Stimulated activated CD4-positive, alpha-beta T cell treated with anti-CD3 and anti-CD28 coated beads, Interleukin-2, amount 100 ng/mL, for 24 hours (primary cell): ENCODE results near the gene FGF6.
"Not testable (repeated sequence)": the region's sequence is repeated elsewhere in the genome, so short reads cannot be mapped to it uniquely, and the experiment has no call there.

Source experiments
- DNase-seq, 2 donors: peaks; one replicate each; pipeline ENCODE4 v3.0.0-alpha.2; 2020

Gene FGF6, protein sequence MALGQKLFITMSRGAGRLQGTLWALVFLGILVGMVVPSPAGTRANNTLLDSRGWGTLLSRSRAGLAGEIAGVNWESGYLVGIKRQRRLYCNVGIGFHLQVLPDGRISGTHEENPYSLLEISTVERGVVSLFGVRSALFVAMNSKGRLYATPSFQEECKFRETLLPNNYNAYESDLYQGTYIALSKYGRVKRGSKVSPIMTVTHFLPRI

GRCh38 chr12:4445156-4446101, at the start of gene FGF6:
Gene FGF6, minus strand, starts transcription at chr12:4445815. Its CDS starts 245 bp downstream, at chr12:4445570.
- DNase-seq = no peak

DNA sequence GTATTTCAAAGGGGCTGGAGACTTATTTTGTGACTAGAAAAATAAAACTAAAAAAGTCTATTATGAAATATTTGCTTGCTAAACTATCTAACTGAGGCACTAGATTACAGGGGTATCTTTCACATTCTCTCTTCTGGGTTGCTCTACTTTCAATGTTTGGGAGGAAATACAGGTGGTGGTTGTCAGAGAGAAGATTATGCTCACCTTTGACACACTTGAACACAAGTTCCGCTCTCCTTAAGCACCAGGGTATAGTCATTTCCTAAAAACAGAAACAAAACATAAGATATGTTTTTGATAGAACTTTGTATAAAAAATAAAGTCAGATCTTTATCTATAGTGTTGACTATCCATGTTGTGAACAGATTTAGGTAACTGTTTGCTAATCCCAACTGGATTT, 45.4 kb upstream of the FGF6 start:
- DNase-seq = no peak

- DNase-seq = no peak
Measured at GRCh38 chr12:4489556-4489955, 43.9 kb upstream of the FGF6 start.

DNA sequence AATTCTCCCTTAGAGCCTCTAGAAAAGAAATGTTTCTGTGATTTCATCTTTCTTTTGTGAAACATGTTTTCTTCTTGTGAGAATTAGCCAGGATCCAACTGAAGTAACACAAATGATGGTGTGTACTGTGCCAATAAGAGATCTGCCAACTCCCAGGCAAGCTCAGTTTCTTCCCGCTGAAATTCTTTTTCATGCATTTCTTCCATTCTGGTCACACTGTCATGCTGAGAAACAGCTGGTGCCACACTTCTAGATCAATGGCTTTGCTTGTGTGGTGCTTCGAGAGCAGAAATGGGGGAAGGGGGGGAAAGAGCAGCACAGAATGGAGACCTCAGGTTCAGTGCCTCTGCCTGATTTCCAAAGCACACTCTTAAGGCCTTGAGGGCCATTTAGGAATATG, 41.4 kb upstream of the FGF6 start:
- no peak for DNase-seq

GRCh38 chr12:4486049-4486699, 40.6 kb upstream of the FGF6 start:
- no peak for DNase-seq

DNA sequence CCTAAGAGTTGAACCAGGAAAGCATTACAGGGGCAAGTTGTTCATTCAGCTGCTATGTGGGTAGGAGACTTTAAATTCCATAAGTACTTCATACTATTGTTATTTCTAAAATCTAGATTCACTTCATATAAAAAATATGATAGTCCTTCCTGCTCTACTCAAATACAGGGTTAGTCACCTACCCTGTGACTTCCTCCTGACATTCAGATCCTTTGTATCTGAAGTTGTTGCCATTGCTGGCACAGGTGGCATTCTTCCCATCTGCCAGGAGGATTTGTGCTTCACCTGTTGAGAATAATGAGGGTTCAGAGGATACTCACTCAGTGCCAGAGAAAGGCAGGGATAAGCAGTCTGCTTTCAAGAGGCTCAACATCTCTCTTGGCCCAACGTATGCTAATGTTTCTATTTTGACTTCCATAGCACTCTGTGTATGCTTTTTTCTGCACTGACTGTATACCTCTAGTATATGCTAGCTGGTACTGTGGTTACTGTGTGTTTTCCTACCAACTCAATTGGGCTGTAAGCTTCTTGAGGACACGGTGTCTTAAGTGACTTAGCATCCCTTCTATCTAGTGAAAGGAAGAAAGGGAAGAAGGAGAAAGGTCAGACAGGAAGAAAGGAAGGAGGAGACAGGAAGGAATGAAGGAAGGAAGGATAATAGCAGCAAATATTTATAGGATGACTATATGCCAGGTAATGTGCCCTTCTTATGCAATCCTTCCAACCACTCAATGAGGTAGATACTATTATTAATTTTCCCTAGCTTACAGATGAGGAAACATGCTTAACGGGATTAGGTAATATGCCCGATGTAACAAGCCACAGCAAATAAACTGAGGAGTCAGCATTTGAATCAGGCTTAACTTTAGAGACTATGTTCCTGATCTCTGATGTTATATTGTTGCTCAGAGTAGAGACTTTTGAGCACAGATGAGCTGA, 38.5 kb upstream of the FGF6 start:
- no peak for DNase-seq

DNA sequence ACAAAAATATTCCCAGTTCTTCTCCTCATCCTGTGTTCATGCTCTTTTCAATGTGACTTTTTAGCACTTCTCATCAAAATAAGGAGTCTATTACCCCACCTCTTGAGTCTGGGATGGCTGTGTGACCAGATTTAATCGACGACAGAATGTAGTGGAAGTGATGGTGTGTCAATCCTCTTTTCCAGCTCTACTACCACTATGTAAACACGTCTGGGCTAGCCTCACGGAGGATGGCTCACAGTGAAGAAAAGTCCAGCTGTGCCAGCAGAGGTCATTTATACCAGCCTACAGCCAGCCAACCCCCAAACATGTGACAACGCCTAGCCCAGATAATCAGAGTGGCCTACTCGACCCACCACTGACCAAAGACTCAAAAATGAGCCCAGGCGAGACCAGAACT, 37.3 kb upstream of the FGF6 start:
- no peak for DNase-seq

DNA sequence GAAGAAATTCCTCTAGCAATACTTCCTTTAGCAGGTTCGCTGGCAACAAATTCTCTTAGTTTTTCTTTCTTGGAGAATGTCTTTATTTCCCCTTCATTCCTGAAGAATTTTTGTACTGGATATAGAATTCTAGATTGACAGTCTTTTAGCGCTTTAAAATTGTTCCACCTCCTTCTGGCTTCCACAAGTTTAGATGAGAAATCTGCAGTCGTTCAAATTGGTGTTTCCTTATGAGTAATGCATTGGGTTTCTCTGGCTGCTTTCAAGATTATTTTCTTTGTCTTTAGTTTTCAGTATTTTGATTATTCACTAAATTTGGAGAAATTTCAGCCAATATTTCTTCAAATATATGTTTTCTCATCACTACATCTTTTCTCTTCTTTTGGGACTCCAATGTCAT, 33.3 kb upstream of the FGF6 start:
- no peak for DNase-seq

GRCh38 chr12:4477129-4477528, 31.5 kb upstream of the FGF6 start:
- DNase-seq = no peak

- DNase-seq = no peak
Measured at GRCh38 chr12:4472046-4472445, 26.4 kb upstream of the FGF6 start.

GRCh38 chr12:4471256-4471655, 25.6 kb upstream of the FGF6 start:
- DNase-seq = no peak

DNA sequence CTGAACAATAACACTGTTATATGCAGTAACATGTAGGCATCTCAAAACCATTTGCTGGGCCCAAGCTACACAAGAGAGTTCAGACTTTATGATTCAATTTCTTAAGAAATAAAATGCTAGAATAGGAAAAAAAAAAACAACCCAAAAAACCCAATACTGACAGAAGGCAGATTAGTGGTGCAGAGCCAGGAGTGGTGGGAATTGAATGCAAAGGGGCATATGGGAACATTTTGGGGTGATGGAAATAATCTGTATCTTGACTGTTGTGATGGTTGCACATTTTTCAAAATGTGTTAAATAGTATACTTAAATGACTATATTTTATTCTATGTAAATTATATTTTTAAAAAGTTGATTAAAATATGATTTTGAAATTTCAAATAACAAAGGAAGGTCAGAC, 23.4 kb upstream of the FGF6 start:
- DNase-seq = no peak

DNA sequence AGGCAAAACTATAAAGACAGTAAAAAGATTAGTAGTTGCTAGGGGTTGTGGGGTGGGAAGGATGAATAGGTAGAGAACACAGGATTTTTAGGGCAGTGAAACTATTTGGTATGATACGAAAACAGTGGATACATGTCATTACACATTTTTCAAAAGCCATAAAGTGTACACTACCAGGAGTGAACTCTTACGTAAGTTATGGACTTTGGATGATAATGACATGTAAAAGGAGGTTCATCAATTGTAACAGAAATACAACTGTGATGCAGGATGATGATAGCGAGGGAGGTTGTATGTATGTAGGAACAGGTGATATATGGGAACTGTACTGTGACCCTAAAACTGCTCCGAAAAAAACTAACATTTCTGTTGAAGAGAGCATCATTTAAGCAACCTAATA, 15.1 kb upstream of the FGF6 start:
- DNase-seq = no peak

DNA sequence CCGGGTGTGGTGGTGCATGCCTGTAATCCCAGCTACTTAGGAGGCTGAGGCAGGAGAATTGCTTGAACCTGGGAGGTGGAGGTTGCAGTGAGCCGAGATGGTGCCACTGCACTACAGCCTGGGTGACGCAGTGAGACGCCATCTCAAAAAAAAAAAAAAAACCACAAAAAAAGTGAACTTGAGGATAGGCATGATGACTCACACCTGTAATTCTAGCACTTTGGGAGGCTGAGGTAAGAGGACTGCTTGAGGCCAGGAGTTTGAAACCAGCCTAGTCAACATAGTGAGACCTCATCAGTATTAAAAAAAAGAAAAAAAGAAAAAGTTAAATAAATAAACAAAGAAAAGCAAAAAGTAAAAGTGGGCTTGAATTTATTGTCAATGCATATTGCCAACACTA, 10.2 kb upstream of the FGF6 start:
- DNase-seq = not testable (repeated sequence)

- no peak for DNase-seq
Measured at GRCh38 chr12:4454315-4454860, 8.8 kb upstream of the FGF6 start.

- no peak for DNase-seq
Measured at GRCh38 chr12:4451694-4452093, 6.1 kb upstream of the FGF6 start.

DNA sequence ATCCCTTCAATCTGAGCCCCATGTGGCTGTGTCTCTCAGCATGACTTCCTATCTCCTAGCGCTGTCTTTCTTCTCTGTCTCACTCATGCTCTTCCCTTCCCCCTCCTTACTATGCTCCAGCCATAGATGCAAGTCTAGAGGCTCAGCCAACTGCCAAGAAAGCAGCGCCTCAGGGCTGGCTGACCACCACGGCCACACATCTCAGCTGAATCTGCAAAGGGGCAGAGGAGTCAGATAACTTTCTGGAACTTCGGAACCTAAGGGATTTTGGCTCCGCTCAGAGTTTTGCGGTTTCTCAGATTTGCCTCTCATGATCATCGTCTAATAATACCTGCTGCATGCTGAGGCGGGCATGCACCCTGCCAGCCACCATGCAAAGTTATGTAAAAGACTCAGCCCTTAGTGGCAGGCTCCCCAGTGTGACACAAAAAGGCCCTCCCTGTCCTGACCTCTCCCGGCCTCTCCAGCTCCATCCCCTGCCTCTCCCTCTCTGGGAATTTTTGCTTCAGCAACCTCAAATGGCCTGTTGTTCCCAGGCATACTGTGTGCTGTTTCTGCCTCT, 5.0 kb upstream of the FGF6 start:
- DNase-seq = no peak

DNA sequence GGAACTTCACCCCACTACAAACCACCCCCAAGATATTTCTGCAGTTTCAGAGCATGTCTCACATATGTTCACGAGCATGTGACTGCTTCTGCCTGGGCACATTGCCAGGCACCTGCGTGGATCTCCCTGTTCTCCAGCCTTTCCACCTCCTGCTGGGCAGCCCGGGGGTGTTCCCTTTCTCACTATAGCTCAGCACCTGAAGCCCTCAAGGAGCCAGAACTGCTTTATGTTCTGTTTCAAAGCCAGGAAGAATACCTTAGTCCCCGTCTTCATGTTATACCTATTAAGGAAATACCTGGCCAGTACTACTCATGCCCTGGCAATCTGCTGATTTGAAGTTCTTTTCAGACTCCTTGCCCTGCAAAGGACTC, 4.2 kb upstream of the FGF6 start:
- DNase-seq = no peak

DNA sequence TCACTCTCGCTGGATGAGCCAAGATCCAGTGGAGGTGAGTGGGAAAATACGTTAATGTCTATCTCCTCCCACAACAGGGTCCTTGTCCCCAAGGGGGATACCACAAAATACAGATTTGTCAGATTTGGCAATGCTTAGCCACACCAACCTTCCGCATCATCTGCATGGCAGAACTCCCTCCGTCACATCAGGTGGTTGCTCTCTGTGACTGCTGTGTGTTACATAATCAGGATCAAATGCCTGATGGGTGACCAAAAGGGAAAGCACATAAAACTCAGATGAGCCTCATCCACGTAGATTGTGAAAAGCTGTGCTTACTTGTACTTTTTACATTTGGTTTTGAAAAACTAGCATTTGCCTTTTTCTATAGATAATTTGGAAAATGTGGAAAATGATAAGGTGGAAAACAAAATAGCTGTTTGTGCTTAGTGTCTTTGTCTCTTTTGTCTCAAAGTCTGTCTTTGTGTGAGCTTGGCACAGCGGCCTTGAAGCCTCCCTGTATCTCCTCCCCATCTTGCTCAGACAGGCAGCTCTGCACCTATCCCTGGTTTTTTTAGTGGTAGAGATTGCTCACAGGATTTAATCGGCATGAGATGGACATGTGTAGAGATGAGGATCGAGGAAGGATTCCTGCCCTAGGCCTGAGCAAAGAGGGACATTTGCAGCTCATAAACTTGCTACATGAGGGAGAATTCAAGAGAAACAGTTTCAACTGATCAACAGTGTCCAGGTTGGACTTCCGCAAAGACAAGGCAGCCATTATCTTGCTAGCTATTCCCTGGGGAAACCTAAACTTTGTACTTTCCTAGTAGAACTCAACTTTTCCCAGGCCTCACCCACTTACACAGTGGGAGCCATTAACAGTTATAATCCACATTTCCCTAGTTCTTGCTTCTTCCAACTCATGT, 3.6 kb upstream of the FGF6 start:
- no peak for DNase-seq

GRCh38 chr12:4448371-4448940, 2.8 kb upstream of the FGF6 start:
- DNase-seq = no peak

- DNase-seq = no peak
Measured at GRCh38 chr12:4447151-4447550, 1.5 kb upstream of the FGF6 start.
